NCI-H2196 treated with DMSO at 0.1 percent for 48 hours (cell line): Measurements from ENCODE around the gene ZNF407.

Source experiments
- DNase-seq: peaks from one replicate; lab custom pipeline; 2025; ENCODE audit not compliant: unreplicated experiment; lab: John Stamatoyannopoulos, UW

The ZNF407 gene

DNA sequence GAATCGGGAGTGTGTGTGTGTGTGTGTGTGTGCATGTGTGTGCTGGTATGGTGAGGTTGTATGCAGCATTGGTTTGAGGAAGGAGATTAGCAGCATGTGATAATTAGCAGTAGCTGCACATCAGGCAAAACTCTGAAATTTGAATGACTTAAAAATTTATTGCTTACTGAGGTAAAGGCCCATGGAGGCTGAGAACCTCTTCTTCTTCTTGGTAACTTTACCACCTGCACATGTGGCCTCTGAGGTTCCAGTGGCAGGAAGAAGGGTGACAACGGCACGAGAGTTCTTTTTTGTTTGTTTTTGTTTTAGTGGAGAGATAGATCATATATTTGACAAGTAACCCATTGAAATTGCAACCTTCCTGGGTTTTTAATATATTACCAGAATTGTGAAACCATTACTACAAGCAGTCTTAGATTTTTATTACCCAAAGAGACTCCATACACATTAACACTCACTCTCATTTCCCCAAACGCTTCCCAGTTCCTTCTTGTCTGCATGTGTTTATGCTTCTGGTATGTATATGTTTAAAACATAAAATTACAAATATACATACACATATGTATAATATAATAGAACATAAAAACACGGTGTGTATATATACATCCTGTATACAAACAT is 319.2 kb downstream of the ZNF407 start:
- no peak for DNase-seq

DNA sequence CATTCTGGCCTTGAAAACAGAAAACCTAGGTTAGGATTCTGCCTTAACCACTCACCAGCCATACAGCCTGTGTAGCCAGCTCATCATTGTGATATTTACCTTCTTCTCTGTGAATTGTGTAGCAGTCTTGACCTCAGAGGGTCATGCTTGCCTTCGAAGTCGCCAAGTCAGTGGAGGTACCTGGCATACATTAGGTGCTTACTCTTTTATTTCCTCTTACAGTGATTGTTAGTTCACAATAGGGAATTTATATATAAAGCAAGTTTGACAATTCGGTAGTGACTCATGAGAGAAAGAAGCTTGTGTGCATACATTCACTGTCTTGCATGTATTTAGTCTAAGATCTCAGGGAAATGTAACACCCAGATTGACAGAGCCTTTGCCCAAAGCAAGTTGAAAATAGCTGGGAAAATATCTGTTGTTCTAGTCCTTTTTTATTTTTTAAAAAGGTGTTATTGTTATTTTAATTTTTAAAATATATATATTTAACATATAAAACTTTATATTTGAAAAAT is 320.7 kb downstream of the ZNF407 start:
- no peak for DNase-seq

- no peak for DNase-seq
These were observed 323.6 kb downstream of the ZNF407 start for GRCh38 chr18:74921057-74921820.

DNA sequence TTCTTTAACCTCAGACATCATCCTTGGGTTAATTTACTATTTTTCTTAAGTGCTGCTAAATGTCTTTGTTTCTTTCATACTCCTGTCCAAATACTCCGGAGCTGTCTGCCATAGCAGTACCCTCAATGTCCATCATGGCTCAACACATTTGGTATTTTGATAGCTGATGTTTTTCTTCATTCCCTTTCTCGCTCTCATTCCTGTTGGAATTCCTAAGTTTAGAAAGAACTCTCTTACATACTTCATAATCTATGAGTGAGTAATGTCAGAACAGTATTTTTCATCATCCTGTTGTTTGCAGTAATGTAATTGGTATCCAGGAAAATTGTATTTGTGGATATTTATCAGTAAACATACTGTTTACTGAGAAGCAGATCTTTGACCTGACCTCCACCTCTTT is 328.4 kb downstream of the ZNF407 start:
- DNase-seq, result no peak

DNA sequence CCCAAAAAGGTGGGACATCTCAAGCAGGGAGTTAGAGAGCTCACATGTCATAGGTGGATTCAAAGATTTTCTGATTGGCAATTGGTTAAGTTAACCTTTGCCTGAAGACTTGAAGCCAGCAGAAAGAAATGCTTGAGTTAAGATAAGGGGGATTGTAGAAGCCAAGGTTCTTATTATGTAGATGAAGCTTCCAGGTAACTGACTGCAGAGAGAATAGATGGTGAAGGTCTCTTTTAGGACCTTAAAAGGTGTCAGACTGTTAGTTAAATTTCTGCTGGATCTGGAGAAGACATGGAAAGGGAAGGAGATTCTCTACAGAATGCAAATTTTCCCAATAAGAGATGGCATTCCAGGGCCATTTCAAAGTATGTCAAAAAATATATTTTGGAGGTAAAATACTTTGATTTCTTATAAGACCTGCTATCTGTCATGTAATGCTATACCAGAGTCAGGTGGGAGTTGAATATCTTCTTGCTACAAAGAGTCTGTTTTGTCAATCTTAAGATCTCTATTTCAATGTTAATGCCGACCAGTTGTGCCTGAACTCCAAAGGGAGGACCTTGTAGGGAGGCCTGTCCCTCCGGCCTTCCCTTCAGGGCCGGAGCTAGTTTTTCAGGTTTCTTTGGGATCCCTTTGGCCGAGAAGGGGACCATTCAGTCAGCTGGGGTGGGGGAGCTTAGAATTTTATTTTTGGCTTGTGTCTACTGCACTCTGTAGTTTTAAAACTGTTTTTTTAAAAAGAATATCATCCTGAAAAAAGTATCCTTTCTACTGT is 330.7 kb downstream of the ZNF407 start:
- no peak for DNase-seq

- DNase-seq, result no peak
These were observed 331.4 kb downstream of the ZNF407 start for GRCh38 chr18:74929110-74929509.

GRCh38 chr18:74930616-74931015 is 332.9 kb downstream of the ZNF407 start:
- no peak for DNase-seq

DNA sequence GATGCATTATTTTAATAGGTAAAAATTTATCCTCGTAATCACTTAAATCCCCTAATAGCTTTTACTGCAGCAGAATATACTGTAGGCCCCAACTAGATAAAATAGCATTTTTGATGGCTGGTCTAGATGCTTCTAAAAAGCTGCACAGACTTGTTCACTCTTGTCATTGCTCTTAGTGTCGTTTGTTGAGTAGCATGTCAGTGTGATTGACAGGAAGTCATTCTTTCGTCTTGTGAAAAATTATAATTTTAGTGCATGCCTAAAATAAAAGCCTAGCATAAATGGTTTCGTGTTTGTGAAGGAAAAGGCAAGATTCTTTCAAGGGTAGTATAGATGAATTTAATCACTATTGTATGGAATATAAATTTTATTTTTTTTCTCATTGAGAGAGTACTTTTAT is 336.3 kb downstream of the ZNF407 start:
- DNase-seq, result no peak

GRCh38 chr18:74935434-74935833 is 337.8 kb downstream of the ZNF407 start:
- DNase-seq, result no peak

DNA sequence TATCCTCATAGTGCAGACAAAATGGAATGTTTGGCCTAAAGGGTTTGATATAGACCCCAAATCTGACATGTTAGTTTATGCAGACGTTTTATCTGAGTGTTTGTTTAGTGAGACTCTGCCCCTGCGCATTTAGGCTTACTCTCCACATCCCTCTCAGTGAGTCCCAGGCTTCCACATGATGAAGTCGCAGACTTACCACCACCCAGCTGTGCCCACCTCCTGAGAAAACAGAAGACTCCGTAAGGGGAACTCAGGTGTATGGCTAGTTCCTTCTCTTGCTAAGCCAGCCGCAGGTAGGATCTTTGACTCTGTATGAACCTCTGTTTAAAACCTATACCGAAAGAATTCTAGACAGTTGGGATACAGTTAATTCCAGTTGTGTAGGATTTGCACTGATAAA is 338.7 kb downstream of the ZNF407 start:
- no peak for DNase-seq

DNA sequence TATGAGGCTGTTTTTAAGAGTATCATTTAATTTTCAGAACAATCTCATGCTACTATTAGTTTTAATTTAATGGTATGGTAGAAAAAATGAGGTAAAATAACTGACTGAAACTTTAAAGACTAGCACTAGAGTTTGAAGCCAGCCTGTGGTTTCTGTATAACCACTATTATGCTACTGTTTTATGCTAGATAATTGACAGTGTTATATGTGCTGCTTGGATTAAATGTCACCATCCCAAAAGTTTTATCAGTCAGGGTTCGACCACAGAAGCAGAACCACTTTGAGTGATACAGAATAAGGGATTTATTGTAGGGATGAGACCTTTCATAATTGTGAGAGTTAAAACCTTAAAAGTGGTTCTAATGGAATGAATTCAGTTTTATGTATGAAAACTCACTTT is 339.6 kb downstream of the ZNF407 start:
- DNase-seq, result no peak

- DNase-seq, result no peak
These were observed 343.2 kb downstream of the ZNF407 start for GRCh38 chr18:74940856-74941255.

- no peak for DNase-seq
These were observed 344.7 kb downstream of the ZNF407 start for GRCh38 chr18:74942319-74942910.

- DNase-seq, result no peak
These were observed 347.0 kb downstream of the ZNF407 start for GRCh38 chr18:74944676-74945075.

DNA sequence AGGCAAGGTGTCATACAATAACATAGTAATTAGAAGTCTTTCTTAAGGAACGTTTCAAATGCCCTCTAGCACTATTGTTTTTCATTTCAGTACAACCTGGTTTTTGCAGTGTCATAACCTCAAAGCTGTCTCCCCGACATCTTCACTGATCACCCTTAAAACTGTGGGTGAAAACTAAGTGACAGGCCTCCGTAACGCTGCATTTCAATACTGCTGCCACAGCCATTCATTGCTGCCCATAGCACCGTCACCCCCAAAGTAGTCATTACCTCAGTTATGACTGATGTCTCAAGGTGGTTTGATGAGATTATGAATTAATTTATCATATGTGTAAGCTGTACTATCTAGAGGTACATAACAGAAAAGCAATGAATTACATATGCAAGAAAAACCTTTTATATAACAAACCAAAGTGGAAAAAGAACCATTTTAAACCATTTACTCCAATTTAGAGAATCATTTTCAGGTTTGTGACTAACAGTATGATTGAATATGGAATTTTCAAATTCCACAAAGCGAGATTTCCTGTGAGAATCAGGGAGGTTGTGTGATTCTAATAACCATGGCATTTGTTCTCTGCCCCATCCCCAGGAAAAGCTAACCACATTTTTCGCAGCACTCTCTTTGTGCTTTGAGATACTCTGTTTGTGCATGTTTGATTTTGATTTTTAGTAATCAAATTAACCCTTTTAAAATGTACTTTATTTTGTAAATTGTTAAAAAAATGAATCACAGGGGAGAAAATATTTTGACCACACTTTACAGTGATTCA is 348.3 kb downstream of the ZNF407 start:
- DNase-seq, result no peak

- DNase-seq, result no peak
These were observed 349.1 kb downstream of the ZNF407 start for GRCh38 chr18:74946646-74947375.

DNA sequence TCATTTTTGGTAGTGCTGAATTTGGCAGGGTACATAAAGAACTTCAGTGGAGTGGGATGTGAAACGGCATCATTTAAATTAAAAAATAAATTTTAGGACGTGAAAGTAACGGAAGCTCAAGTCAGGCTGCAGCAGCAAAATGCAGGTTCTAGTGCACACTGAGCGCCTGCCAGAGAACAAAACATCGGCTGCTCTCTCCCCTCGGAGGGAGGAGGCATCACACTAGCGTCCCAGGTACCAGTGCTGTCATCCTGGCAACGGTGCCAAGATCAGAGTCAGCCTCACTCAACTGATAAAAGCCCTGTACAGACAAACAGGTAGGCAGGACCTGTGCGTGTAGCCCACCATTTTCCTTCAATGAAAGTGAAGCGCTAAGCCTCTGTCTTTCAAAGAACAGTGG is 349.7 kb downstream of the ZNF407 start:
- DNase-seq, result no peak

DNA sequence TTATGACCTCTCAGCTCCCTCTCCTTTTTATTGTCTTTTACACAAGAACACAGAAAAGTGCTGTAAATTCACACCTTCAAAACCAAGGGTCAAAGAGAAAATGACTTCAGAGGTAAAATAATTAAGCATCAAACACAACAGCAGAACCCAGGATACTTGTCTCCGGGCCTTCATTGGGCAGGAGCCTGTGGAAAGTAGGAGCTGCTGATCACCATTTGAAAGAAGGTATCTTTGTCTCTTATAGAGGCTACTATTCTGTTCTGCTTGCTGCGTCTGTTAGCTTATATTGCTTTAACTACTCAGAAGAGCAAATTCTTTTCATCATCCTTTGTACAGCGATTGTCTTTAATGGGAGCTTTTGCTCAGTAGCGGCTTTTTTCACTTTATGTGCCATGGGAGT is 350.2 kb downstream of the ZNF407 start:
- DNase-seq, result no peak

DNA sequence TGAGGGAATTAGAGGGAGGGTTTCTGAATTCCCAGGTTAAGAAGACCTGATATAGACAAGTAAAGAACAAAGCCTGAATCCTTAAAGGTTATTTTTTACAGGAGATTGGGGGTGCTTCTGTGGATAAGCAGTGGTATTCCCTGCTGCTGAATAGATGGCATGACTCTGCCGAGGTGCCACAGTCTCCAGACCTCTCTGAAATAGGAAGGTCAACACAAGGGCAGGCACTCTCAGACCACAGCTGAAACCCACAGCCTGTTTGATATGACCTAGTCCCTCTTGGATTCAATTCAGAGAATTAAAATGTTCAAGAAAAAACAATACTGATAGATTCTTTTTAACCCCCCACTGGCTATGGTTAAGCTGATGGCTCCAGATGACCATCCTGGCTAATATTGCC is 351.9 kb downstream of the ZNF407 start:
- no peak for DNase-seq

GRCh38 chr18:74950479-74950878 is 352.8 kb downstream of the ZNF407 start:
- no peak for DNase-seq
